Endothelial cell of umbilical vein (primary cell): ENCODE data around the gene GAB2. TPM values are rescaled to one million over a fixed set of nuclear protein-coding genes. Genes with fewer than 3 reads are reported as not detected.

Source experiments
- BruUV-seq: library from RNA; stranded (reverse); fragments of 400-500 nt; replicated peaks from 2 replicates; lab custom pipeline; 2021; lab: Mats Ljungman, UMichigan
- CTCF ChIA-PET: fragments of 300-600, 350-600 bp; sonication (Branson Sonifier 250); formaldehyde crosslinking; loops from one replicate; lab custom pipeline; 2021; ENCODE audit warnings: antibody characterized with exemption, inconsistent platforms; lab: Charles Lee
- POLR2A ChIA-PET: fragments of 300-600, 350-600 bp; sonication (Branson Sonifier 250); formaldehyde crosslinking; loops from one replicate; lab custom pipeline; 2021; ENCODE audit warnings: antibody characterized with exemption, inconsistent platforms; lab: Charles Lee
- DNase-seq: peaks from one replicate; pipeline ENCODE4 v3.0.0-alpha.2; 2011; ENCODE audit warnings: low read depth, low spot score
- FAIRE-seq: peaks from 2 replicates; lab custom pipeline; 2011; peaks lifted over from hg19 to GRCh38; lab: Jason Lieb, UNC
- H2AFZ ChIP-seq: 2 replicates; pipeline ENCODE4 v1.6.0; 2012; ENCODE audit warnings: low read depth, low read length, control low read depth, inconsistent platforms
- H3K27ac ChIP-seq: 2 replicates; pipeline ENCODE4 v1.5.1; 2011; ENCODE audit warnings: low read depth, mild to moderate bottlenecking, control low read depth, low read length, moderate library complexity; ENCODE audit not compliant: insufficient read depth
- H3K27me3 ChIP-seq, 2 experiments: 2 replicates each; pipeline versions ENCODE4 v1.6.0 to v1.6.1; 2011; ENCODE audit warnings: low read length in 2 of 2, mixed read lengths in 1 of 2; ENCODE audit not compliant: control insufficient read depth in 2 of 2, insufficient read depth in 2 of 2
- H3K36me3 ChIP-seq, 2 experiments: 2 replicates in 1 of 2; 3 replicates in 1 of 2; pipeline ENCODE4 v1.5.1; 2011; ENCODE audit warnings: low read length in 2 of 2, mild to moderate bottlenecking in 1 of 2, moderate library complexity in 1 of 2; ENCODE audit not compliant: control insufficient read depth in 2 of 2, insufficient read depth in 2 of 2; ENCODE audit errors: extremely low read depth in 1 of 2
- H3K4me1 ChIP-seq: 3 replicates; pipeline ENCODE4 v1.5.1; 2011; ENCODE audit warnings: mild to moderate bottlenecking, low read length; ENCODE audit not compliant: control insufficient read depth, insufficient read depth; ENCODE audit errors: extremely low read depth
- H3K4me2 ChIP-seq: 2 replicates; pipeline ENCODE4 v1.6.1; 2011; ENCODE audit warnings: low read length, control low read depth, mixed read lengths; ENCODE audit not compliant: insufficient read depth
- H3K4me3 ChIP-seq, 3 experiments: fragments of 200-600 bp in 1 of 3; sonication (generic), shearing (Covaris generic) in 1 of 3; replicated peaks in 1 of 3; 2 replicates each; pipeline ENCODE4 v1.5.1; 2011 to 2016; ENCODE audit warnings: control low read depth in 3 of 3, low read length in 3 of 3, mild to moderate bottlenecking in 2 of 3, inconsistent platforms in 1 of 3, low read depth in 1 of 3, moderate library complexity in 1 of 3; ENCODE audit not compliant: insufficient read depth in 1 of 3
- H3K79me2 ChIP-seq: 2 replicates; pipeline ENCODE4 v1.6.0; 2012; ENCODE audit warnings: low read length, inconsistent platforms; ENCODE audit not compliant: control insufficient read depth, insufficient read depth
- H3K9ac ChIP-seq: replicated peaks from 2 replicates; pipeline ENCODE3; 2011; ENCODE audit warnings: low read length, control low read depth; ENCODE audit not compliant: insufficient read depth; ENCODE audit errors: extremely low read depth
- H3K9me1 ChIP-seq: replicated peaks from 3 replicates; pipeline ENCODE4 v1.6.0; 2011; ENCODE audit warnings: mild to moderate bottlenecking, low read length; ENCODE audit not compliant: control insufficient read depth, insufficient read depth; ENCODE audit errors: extremely low read depth
- H3K9me3 ChIP-seq: replicated peaks from 2 replicates; pipeline ENCODE4 v1.5.1; 2012; ENCODE audit warnings: low read length, inconsistent platforms; ENCODE audit not compliant: control insufficient read depth, insufficient read depth
- H4K20me1 ChIP-seq: replicated peaks from 2 replicates; pipeline ENCODE3; 2011; ENCODE audit warnings: mild to moderate bottlenecking, low read length; ENCODE audit not compliant: control insufficient read depth, insufficient read depth; ENCODE audit errors: extremely low read depth
- EZH2 ChIP-seq: IDR thresholded peaks from 2 replicates; pipeline ENCODE4 v1.6.1; 2012; ENCODE audit warnings: borderline replicate concordance, low read depth, mild to moderate bottlenecking, moderate library complexity, low read length, inconsistent platforms; ENCODE audit not compliant: severe bottlenecking
- FOS ChIP-seq: IDR thresholded peaks from 2 replicates; pipeline ENCODE4 v1.6.1; 2011; ENCODE audit warnings: mild to moderate bottlenecking, low read length, moderate library complexity, borderline replicate concordance; ENCODE audit not compliant: insufficient read depth
- GATA2 ChIP-seq: IDR thresholded peaks from 2 replicates; pipeline ENCODE4 v1.7.0; 2011; ENCODE audit warnings: low read depth, mild to moderate bottlenecking, moderate library complexity, mixed read lengths, low read length; ENCODE audit not compliant: insufficient read length, insufficient read depth
- JUN ChIP-seq: IDR thresholded peaks from 2 replicates; pipeline ENCODE4 v1.6.1; 2011; ENCODE audit warnings: borderline replicate concordance, low read depth; ENCODE audit not compliant: insufficient read length, insufficient read depth
- MYC ChIP-seq: IDR thresholded peaks from one replicate; pipeline ENCODE4 v1.6.1; 2011; ENCODE audit warnings: mild to moderate bottlenecking, low read depth, low read length
- POLR2A ChIP-seq: IDR thresholded peaks from 2 replicates; pipeline ENCODE4 v1.6.1; 2012; ENCODE audit warnings: low read depth, mild to moderate bottlenecking, control low read depth, low read length
- POLR2AphosphoS5 ChIP-seq: IDR thresholded peaks from 2 replicates; pipeline ENCODE4 v1.6.1; 2012; ENCODE audit warnings: low read depth, mild to moderate bottlenecking, control low read depth, low read length, moderate library complexity; ENCODE audit not compliant: insufficient read depth
- dilution Hi-C: fragments of 300-500 bp; cut with MboI; formaldehyde crosslinking; loops from one replicate; pipeline ENCODE4 v1.15.0; 2019; ENCODE audit warnings: low sequenced_read_pairs; ENCODE audit not compliant: extremely low pct_ligation_motif_present
- intact Hi-C: fragments of 100-400 bp; cut with micrococcal nuclease; formaldehyde crosslinking; loops from one replicate; pipeline ENCODE4 v1.10.0; 2022
- polyA plus RNA-seq, 4 experiments: library from polyadenylated mRNA; depleted of rRNA in 3 of 4; stranded (reverse) in 3 of 4; unstranded in 1 of 4; fragments of >200 nt; gene quantifications; 2 replicates each; pipeline versions ENCODE4 v1.2.1 to v1.2.3, GENCODE V29; 2011 to 2012; ENCODE audit warnings: missing spikeins in 1 of 4
- total RNA-seq: library from RNA; stranded (reverse); gene quantifications from 2 replicates; pipeline ENCODE4 v1.2.3, GENCODE V29; 2021
- TF ChIP-seq, protein P1 (sequence below), 2 donors: IDR thresholded peaks; 1 replicate in 1 of 2; 2 replicates in 1 of 2; pipeline ENCODE4 v1.5.1; 2011; ENCODE audit warnings: low read length in 2 of 2, mild to moderate bottlenecking in 2 of 2, moderate library complexity in 2 of 2, control low read depth in 1 of 2, inconsistent platforms in 1 of 2, low read depth in 1 of 2; ENCODE audit not compliant: insufficient read depth in 1 of 2; ENCODE audit errors: extremely low read depth in 1 of 2
- TF ChIP-seq, protein P2 (sequence below): IDR thresholded peaks from 2 replicates; pipeline ENCODE4 v1.6.1; 2011; ENCODE audit not compliant: insufficient read depth, insufficient read length

Gene GAB2
- total and polyA plus RNA-seq, 2 donors (not counting 3 experiments of a cell fraction or from before 2014, with no cell fraction given) = 19.6 to 39.6 TPM

DNA sequence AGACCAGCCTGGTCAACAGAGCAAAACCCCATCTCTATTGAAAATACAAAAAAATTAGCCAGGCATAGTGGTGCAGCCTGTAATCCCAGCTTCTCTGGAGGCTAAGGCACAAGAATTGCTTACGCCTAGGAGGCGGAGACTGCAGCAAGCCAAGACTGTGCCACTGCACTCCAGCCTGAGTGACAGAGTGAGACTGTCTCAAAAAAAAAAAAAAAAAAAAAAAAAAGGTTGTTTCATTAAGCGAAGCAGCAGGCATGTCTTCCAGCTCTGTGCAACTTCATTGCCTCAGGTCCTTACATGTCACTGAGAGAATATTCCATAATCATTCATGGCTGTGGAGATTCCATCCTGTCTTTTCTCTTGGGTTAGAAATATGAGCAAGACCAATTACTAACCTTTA lies 16.9 kb downstream of the GAB2 start:
- ChIA-PET POLR2A (no interaction called here), CTCF (interaction anchor here (3.1 kb wide), 1 partner anchor 16 kb away, joined by 10 read pairs; no protein-coding TSS in a partner anchor)
- Histone ChIP-seq H3K4me1 (no peaks in the 10 kb centered on the region), H3K27me3 (no peaks in the 10 kb centered on the region), H3K36me3 (no peaks in the 10 kb centered on the region), H3K9me1 (no peaks in the 10 kb centered on the region), H3K79me2 (peaks cover 75% of the 10 kb centered on the region), H3K4me2 (no peak overlapping the region), H3K4me3 (no peak overlapping the region), H3K27ac (no peak overlapping the region), H4K20me1 (peaks cover 16% of the 10 kb centered on the region), H3K9me3 (no peaks in the 10 kb centered on the region), H2AFZ (no peak overlapping the region), H3K9ac (no peak overlapping the region)
- no TSS peak for BruUV-seq
- intact Hi-C loops (no loop called here), dilution Hi-C loops (no loop called here)
- TF ChIP-seq MYC = no peak
- TF ChIP-seq JUN = no peak
- TF ChIP-seq POLR2AphosphoS5 = no peak
- no peak for TF ChIP-seq POLR2A
- no peak for TF ChIP-seq FOS
- TF ChIP-seq GATA2 = no peak
- TF ChIP-seq, protein P1, sequence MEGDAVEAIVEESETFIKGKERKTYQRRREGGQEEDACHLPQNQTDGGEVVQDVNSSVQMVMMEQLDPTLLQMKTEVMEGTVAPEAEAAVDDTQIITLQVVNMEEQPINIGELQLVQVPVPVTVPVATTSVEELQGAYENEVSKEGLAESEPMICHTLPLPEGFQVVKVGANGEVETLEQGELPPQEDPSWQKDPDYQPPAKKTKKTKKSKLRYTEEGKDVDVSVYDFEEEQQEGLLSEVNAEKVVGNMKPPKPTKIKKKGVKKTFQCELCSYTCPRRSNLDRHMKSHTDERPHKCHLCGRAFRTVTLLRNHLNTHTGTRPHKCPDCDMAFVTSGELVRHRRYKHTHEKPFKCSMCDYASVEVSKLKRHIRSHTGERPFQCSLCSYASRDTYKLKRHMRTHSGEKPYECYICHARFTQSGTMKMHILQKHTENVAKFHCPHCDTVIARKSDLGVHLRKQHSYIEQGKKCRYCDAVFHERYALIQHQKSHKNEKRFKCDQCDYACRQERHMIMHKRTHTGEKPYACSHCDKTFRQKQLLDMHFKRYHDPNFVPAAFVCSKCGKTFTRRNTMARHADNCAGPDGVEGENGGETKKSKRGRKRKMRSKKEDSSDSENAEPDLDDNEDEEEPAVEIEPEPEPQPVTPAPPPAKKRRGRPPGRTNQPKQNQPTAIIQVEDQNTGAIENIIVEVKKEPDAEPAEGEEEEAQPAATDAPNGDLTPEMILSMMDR (IDR thresholded peaks at IDR 0.05; ENCODE audit: extremely low read depth in 1 of 2, insufficient read depth in 1 of 2, low read depth in 1 of 2, low read length in 2 of 2) = no peak
- TF ChIP-seq, protein P2, sequence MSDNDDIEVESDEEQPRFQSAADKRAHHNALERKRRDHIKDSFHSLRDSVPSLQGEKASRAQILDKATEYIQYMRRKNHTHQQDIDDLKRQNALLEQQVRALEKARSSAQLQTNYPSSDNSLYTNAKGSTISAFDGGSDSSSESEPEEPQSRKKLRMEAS = no peak
- TF ChIP-seq EZH2 = no peak
- DNase-seq = no peak
- FAIRE-seq = no peak
